ENCODE measurements around the gene MAGEB6. TPM values are rescaled to one million over a fixed set of nuclear protein-coding genes. Genes with fewer than 3 reads are reported as not detected.

The MAGEB6 gene
- total and polyA plus RNA-seq, 4 donors = not detected

Other genes starting within 250 kb of the MAGEB6 start
- gene MAGEB18, start 54.1 kb upstream of the MAGEB6 start, total RNA-seq = not detected
- not detected for gene MAGEB18, start 54.1 kb upstream of the MAGEB6 start, polyA plus RNA-seq (ENCODE audit: insufficient read length in 2 of 2)
- gene MAGEB6B, start 31.8 kb upstream of the MAGEB6 start, total RNA-seq = not detected
- gene MAGEB6B, start 31.8 kb upstream of the MAGEB6 start, polyA plus RNA-seq (ENCODE audit: insufficient read length in 2 of 2) = not detected
- not detected for gene MAGEB5, start 23.7 kb downstream of the MAGEB6 start, total RNA-seq
- gene MAGEB5, start 23.7 kb downstream of the MAGEB6 start, polyA plus RNA-seq (ENCODE audit: insufficient read length in 2 of 2) = not detected